ENCODE measurements around the gene MAOA. TPM values are rescaled to one million over a fixed set of nuclear protein-coding genes. Genes with fewer than 3 reads are reported as not detected.

The MAOA gene
- total RNA-seq, 1 donor from 2014 or later: 0.32 TPM

DNA sequence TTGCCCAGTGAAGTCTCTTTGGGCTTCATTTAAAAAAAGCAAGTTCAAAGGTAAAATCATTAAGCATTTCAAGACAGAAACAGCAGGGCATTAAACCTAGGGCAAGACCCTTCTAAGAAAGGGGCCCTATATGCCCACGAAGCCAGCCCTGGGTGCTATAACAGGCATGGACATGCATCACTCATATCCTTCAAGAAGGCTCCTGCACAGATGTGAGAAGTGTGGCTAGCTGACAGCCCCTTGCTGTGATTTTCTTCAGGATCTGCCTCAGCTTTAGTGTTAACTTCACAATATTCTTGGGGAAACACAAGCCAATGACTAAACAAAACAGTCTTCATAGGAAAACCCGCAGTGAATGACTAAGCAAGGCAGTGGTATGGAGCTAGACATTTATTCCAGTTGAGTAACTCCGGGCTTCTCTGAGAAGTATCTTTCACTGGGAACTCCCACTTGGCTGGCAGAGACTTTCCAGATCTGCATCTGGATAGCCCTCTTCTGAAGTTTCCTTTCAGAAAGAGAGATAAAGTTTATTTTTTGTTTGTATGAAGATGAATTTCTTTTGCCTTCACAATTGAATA lies 11.9 kb upstream of the MAOA start:
- TF ChIP-seq, protein P1, sequence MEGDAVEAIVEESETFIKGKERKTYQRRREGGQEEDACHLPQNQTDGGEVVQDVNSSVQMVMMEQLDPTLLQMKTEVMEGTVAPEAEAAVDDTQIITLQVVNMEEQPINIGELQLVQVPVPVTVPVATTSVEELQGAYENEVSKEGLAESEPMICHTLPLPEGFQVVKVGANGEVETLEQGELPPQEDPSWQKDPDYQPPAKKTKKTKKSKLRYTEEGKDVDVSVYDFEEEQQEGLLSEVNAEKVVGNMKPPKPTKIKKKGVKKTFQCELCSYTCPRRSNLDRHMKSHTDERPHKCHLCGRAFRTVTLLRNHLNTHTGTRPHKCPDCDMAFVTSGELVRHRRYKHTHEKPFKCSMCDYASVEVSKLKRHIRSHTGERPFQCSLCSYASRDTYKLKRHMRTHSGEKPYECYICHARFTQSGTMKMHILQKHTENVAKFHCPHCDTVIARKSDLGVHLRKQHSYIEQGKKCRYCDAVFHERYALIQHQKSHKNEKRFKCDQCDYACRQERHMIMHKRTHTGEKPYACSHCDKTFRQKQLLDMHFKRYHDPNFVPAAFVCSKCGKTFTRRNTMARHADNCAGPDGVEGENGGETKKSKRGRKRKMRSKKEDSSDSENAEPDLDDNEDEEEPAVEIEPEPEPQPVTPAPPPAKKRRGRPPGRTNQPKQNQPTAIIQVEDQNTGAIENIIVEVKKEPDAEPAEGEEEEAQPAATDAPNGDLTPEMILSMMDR (IDR thresholded peaks at IDR 0.05): no peak
- H3K27me3 Mint-ChIP-seq (ENCODE audit: unreplicated experiment): no peaks in the 10 kb centered on the region
- H3K4me1 Mint-ChIP-seq (ENCODE audit: unreplicated experiment): peaks cover 17% of the 10 kb centered on the region
- H3K9me3 Mint-ChIP-seq (ENCODE audit: unreplicated experiment): no peaks in the 10 kb centered on the region
- no peak for DNase-seq (ENCODE audit: extremely low spot score, unreplicated experiment)
- no peak overlapping the region for H3K4me3 Mint-ChIP-seq (ENCODE audit: unreplicated experiment)
- H3K36me3 Mint-ChIP-seq (ENCODE audit: unreplicated experiment): no peaks in the 10 kb centered on the region
- H3K27ac Mint-ChIP-seq (ENCODE audit: unreplicated experiment): no peak overlapping the region

DNA sequence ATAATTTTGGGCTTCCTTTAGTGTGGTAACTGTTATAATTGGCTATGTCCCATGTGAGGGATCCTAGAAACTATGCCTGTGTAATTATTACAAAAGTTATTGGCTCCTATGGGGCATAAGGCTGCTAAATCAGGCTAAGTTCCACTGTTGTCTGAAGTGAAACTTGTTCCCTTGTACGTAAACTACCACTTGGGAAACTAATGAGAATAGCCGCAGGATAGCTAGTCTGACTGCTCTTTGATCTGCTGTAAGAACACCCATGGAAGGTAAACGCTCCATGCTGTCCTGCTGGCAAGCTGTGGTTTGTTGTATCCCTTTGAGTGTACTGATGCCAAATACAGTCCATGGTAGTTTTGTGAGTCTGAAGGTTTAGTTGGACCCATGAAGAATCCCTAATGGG lies 9.3 kb upstream of the MAOA start:
- no peak overlapping the region for H3K4me3 Mint-ChIP-seq (ENCODE audit: unreplicated experiment)

DNA sequence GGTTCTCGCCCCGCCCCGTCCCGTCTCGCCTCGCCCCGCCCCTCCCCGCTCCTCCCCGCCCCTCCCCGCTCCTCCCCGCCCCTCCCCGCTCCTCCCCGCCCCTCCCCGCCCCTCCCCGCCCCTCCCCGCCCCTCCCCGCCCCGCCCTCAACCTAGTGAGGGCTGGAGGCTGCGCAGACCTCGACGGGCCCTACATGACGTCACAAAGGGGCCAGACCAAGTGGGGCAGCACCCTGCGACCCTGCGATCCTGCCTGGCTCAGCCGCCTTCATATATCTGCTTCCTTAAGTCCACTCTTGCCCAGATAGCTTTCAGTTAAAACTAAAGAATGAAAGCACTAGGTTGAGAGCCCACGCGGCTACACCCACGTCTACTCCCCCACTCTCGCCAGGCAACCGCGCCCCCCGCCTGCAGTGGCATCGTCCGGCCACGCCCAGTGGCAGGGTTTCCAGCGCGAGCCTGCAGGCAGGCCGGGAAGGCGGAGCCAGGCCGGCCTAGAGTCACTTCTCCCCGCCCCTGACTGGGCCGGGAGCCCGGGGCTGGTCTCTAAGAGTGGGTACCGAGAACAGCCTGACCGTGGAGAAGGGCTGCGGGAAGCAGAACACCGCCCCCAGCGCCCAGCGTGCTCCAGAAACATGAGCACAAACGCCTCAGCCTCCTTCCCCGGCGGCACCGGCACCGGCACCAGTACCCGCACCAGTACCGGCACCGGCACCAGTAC lies 1.5 kb upstream of the MAOA start:
- peaks cover 4% of the 10 kb centered on the region for H3K4me1 Mint-ChIP-seq (ENCODE audit: unreplicated experiment)
- TF ChIP-seq, protein P1 (IDR thresholded peaks at IDR 0.05): peak; percentile 49
- H3K27ac Mint-ChIP-seq (ENCODE audit: unreplicated experiment): peak overlapping the region; percentile 100
- DNase-seq (ENCODE audit: extremely low spot score, unreplicated experiment): peak; percentile 97
- H3K4me3 Mint-ChIP-seq (ENCODE audit: unreplicated experiment): peak overlapping the region; percentile 88
- no peaks in the 10 kb centered on the region for H3K36me3 Mint-ChIP-seq (ENCODE audit: unreplicated experiment)
- H3K9me3 Mint-ChIP-seq (ENCODE audit: unreplicated experiment): peaks cover 13% of the 10 kb centered on the region
- no peaks in the 10 kb centered on the region for H3K27me3 Mint-ChIP-seq (ENCODE audit: unreplicated experiment)

More for the DNA sequence above, 9.3 kb upstream of the MAOA start:
- Mint-ChIP-seq H3K9me3 (ENCODE audit: unreplicated experiment) (peaks cover 4% of the 10 kb centered on the region), H3K36me3 (ENCODE audit: unreplicated experiment) (no peaks in the 10 kb centered on the region), H3K4me1 (ENCODE audit: unreplicated experiment) (peaks cover 17% of the 10 kb centered on the region), H3K27me3 (ENCODE audit: unreplicated experiment) (no peaks in the 10 kb centered on the region), H3K27ac (ENCODE audit: unreplicated experiment) (no peak overlapping the region)
- DNase-seq (ENCODE audit: extremely low spot score, unreplicated experiment): no peak
- TF ChIP-seq, protein P1 (IDR thresholded peaks at IDR 0.05): no peak

DNA sequence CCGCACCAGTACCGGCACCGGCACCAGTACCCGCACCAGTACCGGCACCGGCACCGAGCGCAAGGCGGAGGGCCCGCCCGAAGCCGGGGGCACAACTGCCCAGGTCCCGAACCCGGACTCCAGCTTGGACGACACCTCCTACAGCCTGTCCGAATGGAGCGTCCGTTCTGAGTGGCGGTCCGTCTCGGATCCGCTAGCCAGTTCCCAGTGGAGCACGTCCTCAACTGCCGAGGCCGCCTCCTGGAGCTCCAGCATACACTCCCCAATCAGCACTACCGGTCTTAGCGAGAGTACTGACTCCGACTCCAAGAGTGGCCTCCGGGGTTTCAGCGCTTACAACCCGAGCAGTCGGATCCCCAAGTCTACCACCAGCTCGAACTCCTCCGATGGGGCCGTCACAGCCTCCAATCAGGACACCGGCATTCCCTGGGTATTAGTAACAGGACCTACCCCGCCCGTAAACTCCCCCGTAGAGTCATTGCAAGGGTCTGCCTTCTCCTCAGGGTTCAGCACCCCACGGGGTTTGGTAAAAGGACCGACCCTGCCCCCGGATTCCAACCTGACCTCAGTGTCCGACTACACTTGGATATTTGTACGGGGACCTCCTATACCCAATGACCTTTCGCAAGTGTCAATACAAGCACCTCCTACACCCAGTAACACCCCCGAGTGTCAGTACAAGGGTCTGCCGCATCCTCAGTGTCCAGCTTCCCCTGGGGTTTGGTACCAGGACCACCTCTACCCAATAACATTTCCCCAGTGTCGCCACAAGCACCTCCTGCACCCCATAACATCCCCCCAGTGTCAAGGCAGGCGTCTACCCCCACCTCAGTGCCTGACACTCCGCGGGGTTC lies 721 bp upstream of the MAOA start:
- H3K4me3 Mint-ChIP-seq (ENCODE audit: unreplicated experiment): peak overlapping the region; percentile 88
- peaks cover 13% of the 10 kb centered on the region for H3K9me3 Mint-ChIP-seq (ENCODE audit: unreplicated experiment)
- H3K27ac Mint-ChIP-seq (ENCODE audit: unreplicated experiment): peak overlapping the region; percentile 100
- no peaks in the 10 kb centered on the region for H3K27me3 Mint-ChIP-seq (ENCODE audit: unreplicated experiment)
- TF ChIP-seq, protein P1 (IDR thresholded peaks at IDR 0.05): no peak
- DNase-seq (ENCODE audit: extremely low spot score, unreplicated experiment): no peak
- H3K36me3 Mint-ChIP-seq (ENCODE audit: unreplicated experiment): no peaks in the 10 kb centered on the region
- H3K4me1 Mint-ChIP-seq (ENCODE audit: unreplicated experiment): peaks cover 4% of the 10 kb centered on the region

DNA sequence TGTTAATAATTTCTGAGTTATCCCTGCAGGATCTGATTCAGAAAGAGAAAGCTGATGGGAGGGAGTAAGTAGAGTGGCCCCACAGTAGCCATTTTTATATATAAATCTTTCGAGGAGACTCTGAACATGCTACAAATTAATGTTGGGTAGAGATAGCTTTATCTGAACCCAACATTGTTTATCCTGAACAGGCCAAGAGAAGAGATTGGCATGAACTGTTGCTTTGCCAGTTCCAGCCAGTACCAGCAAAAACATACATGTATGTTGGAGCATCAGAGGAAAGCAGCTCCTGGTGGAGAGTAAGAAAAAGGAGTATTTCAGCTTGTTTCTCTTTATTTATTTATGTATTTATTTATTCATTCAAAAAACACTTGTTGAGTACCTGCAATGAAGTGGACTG lies 1.6 kb downstream of the MAOA start:
- H3K27ac Mint-ChIP-seq (ENCODE audit: unreplicated experiment): no peak overlapping the region
- TF ChIP-seq, protein P1 (IDR thresholded peaks at IDR 0.05): no peak
- H3K9me3 Mint-ChIP-seq (ENCODE audit: unreplicated experiment): peaks cover 7% of the 10 kb centered on the region
- H3K4me3 Mint-ChIP-seq (ENCODE audit: unreplicated experiment): no peak overlapping the region
- H3K4me1 Mint-ChIP-seq (ENCODE audit: unreplicated experiment): peaks cover 4% of the 10 kb centered on the region
- DNase-seq (ENCODE audit: extremely low spot score, unreplicated experiment): no peak
- no peaks in the 10 kb centered on the region for H3K36me3 Mint-ChIP-seq (ENCODE audit: unreplicated experiment)
- H3K27me3 Mint-ChIP-seq (ENCODE audit: unreplicated experiment): no peaks in the 10 kb centered on the region
